Stimulated activated CD4-positive, alpha-beta T cell treated with anti-CD3 and anti-CD28 coated beads, Interleukin-1b, Interleukin-23, amount 100 ng/mL, for 24 hours (primary cell): ENCODE data around the gene SRD5A1.

Experiments
- DNase-seq, 4 experiments: peaks; one replicate each; pipeline ENCODE4 v3.0.0-alpha.2; 2020; ENCODE audit warnings: low read depth in 4 of 4, low spot score in 1 of 4

SRD5A1 gene

DNA sequence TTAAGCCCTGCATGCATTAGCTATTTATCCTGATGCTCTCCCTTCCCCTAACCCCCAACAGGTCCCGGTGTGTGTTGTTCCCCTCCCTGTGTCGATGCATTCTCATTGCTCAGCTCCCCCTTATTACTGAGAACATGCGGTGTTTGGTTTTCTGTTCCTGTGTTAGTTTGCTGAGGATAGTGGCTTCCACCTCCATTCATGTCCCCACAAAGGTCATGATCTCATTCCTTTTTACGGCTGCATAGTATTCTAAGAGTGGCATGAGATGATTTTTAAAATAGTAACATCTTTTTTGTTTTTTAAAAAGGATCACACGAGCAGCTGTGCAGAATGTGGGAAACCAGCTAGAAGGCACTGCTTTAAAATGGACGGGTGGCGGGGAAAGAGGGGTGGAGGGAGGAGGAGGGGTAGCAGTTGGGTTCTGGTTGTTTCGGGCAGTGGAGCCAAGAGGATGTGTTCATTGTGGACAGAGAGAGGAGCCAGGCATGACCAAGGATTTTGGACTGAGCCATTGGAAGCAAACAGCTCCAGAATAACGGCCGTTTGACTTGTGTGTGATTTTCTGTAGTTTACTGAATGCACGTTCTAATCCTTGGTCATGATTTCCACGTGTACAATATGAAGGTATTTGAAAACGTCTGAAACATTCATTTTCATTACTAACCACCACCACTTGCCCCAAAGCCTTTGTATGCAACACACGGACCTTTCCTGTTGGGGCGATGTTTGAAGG lies 78.3 kb downstream of the SRD5A1 start:
- no peak for DNase-seq

DNA sequence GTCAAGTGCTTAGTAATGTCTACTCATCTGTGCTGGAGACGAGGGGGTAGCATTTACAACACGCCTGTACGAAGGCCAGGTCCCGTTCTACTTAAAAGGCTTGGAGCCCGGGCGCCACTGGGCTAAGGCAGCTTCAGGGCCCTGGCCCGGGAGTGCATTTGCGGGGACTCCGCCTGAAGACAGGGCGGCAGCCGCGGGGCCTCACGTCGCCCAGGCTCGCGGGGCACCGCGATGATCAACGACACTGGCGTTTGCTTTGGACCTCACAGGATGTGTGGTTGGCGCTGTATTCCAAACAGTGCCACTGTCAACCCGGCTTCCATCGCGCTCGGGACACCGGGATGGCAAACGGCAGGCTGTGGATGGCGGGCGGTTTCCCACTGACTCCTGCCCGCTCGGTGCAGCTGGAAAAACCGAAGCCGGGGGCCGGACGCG lies 78.9 kb downstream of the SRD5A1 start:
- DNase-seq = peak in 2 of 4 experiments; percentile 28 to 29

DNA sequence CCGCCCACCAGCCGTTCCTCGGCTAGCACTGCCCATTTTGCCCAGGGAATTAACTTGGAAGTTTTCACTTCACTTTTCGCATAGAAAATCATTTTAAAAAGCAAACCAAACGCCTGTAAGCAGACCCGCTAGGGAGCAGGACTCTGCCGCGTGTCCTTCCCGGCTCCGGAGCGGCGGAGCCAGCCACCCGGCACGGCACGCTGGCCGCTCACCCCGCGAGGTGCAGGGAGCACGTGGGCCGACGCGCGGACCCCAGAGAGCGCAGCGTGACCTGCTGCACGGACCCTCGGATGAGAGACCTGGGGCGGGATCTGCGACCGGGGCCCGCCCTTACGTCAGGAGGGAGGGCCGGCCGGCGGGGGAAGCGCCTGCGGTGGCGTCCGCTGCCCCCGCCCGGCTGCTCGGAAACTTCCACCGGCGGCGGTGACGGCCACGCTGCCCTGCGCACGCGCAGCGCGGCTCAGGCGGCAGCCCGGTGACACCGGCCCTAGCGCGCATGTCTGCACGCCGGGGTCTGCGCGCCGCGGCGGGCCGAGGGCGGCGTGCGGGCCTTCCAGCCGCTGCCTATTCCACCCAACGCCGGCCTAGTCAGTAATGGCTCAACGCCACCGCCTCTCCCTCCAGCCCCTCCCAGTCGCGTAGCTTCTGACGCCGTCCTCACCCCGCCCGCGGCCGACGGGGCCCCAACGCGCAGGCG lies 79.5 kb downstream of the SRD5A1 start:
- DNase-seq = peak; percentile 88 to 96 (median 91)

DNA sequence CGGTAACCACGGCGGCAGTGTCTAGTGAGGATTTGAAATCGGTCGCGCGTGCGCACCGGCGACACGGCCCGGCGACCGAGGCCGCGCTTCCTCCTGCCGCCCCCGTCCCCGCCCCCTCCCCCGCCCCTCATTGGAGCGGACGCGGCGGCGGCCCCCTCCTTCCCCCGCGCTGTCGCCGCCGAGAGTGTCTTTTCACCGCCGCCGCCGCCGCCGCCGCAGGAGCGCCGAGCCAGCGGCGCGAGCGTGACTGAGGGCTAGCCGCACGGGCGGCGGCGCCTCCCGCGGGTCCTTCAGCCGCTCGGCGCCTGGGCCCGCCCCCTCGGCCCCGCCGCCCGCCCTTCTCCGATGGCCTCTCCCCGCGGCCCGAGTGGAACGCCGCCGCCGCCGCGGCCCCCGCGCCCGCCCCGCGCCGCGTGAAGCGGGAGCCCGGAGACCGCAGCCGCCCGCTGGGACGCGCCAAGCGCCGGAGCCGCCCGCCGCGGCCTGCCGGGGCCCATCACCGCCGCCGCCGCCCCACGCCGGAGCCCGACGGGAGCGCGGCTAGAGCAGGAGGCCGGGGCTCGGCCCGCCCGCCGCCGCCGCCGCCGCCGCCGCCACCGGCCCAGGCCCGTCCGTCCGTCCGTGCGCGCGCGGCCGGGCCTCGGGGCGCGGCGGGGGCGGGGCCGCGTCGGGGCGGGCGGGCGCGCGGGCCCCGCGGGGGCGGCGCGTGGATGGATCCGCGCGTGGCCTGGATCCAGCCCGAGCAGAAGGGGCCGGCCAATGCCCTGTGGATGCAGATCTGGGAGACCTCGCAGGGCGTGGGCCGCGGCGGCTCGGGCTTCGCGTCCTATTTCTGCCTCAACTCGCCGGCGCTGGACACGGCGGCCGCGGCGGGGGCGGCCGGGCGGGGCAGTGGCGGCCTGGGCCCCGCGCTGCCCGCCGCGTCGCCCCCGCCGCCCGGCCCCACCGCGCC lies 80.3 kb downstream of the SRD5A1 start, which contains the start of gene TENT4A:
TSS of gene TENT4A (plus strand) at position 159 of the 952 bp plus-strand sequence. CDS start at position 711, 552 bp downstream.
- no peak for DNase-seq

DNA sequence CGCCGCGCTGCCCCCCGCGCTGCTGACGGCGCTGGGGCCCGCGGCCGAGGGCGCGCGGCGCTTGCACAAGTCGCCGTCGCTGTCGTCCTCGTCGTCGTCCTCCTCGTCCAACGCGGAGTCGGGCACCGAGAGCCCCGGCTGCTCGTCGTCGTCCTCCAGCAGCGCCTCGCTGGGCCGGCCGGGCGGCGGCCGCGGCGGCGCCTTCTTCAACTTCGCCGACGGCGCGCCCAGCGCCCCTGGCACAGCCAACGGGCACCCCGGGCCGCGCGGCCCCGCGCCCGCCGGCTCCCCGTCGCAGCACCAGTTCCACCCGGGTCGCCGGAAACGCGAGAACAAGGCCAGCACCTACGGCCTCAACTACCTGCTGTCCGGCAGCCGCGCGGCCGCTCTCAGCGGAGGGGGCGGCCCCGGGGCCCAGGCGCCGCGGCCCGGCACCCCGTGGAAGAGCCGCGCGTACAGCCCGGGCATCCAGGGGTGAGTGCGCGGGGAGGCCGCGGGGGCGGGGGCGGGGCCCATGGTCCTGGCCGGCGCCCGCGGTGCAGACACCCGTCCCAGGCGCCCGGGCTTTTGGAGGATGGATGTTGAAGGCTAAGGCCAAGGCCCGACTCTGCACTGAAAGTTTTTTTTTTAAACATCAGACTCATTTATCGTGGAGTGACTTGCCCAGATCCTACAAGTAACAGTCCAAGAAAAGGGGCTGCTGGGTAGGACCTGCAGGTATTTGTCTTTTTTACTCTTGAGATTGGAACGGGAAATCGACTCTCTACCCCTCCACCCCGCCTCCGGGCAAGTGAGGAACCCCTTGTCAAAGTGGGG lies 81.2 kb downstream of the SRD5A1 start:
- no peak for DNase-seq

DNA sequence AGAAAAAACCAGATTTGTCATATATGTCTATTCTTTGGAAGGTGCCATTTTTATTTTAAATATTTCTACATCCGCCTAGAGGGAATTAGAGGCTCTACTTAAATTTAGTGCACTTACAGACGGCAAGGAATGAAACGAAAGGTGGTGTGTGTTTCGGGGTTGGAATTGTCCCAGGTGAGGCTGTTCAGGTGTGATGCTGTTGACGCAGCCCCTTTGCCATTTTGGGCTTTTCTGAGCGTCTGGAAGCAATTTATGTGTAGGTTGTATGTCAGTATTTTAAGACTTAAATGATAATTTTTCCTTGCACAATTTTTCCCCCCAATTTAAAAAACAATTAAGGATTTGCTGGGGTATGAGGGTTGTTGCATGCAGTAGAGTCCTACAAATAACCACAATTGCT lies 82.0 kb downstream of the SRD5A1 start:
- no peak for DNase-seq

DNA sequence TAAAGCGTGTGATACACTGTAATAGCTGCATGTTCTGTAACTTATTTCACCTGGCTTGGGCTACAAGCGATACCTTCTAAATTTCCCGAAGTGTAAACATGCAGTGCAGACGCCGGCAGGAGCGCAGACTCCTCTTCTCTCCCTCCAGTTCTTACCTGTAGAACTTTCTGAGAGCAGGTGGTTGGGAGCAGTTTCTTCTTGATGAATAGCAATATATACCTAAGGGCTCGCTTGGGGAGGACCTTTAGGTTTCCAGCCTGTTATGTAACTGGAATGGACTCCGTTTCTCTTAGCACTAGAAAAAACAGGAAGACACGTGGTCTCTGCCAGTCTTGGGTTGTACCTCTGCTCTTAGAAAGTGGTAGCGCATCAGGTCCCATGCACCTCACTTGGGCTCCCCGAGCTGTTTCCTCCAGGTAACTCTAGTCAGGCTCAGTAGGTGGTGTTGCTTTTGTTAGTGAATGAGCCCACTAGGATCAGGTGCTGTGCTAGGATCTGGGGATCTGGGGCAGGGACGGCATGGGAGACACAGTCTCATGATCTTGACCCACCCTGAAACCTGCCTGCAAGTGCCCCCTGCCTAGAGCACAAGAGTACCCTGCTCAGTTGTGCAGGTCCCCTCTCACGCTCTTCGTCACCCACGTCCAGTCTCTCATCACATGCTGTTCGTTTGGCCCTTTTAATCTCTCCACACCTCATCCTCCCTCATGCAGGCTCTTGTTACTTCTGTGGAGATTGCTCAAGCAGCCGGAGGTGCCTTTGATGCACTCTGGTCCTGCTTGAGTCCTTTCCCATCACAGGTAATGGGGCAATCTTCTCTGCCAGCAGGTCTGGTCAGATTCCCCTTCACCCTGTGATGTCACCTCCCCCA lies 82.8 kb downstream of the SRD5A1 start:
- no peak for DNase-seq

DNA sequence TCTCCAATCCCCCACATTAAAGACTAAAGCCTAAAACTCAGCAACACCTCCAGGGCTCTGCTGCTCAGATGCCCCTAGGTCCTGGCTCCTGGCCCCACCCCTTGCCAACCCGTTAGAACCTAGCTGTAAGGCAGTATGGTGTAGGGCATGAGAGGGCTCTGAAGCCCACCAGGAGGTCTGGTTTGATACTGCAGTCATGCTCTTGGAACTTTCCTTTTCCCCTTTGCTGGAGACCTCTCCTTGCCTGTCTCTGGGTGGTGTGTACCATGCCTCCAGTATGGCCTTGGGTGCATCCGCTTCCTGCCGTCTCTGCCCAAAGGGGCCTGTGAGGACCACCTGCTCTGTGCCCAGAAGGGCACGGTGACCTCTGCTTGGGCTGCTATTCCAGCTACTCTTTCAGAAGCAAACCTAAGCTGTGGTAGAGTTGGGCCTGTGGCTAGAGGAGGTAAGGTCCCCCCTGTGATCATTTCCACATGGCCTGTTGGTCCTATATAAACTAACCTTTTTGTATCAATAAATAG lies 83.4 kb downstream of the SRD5A1 start:
- no peak for DNase-seq

DNA sequence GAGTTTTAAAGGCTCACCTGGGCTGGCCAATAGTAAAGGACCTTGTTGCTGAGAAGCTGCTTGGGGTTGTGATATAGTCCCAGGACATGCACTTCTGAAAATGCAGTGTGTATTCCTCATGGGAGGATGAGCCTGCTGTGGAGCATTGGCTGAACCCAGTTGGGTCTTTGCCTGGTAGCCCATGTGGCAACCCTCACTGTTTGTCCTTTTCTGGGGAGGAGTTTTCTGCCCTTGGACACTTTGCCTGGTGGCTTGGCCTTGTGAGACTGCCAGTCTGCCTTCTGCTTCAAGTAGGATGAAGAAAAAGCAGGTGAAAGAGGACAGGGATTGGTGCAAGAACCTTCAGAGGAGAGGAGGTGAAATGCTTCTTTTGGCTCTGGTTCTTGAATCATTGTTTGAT lies 84.0 kb downstream of the SRD5A1 start:
- no peak for DNase-seq

DNA sequence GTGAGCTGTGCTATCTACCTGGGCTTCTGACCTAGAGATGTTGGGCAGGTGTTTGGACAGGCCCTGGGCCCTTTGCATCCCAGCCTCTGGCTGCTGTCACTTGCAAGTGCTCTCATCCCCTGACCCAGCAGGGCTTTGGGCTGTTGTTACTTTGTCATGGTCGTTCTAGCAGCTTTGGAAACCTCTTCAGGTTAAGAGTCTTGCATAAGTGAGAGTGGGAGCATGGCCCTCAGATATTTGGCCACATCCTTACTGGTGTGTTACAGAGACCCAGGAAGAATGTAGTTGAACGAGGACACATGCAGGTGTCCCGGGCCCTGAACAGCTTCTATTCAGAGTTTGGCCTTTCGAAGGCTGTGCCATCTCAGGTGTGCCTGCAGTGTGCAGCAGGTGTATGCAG lies 84.4 kb downstream of the SRD5A1 start:
- no peak for DNase-seq

DNA sequence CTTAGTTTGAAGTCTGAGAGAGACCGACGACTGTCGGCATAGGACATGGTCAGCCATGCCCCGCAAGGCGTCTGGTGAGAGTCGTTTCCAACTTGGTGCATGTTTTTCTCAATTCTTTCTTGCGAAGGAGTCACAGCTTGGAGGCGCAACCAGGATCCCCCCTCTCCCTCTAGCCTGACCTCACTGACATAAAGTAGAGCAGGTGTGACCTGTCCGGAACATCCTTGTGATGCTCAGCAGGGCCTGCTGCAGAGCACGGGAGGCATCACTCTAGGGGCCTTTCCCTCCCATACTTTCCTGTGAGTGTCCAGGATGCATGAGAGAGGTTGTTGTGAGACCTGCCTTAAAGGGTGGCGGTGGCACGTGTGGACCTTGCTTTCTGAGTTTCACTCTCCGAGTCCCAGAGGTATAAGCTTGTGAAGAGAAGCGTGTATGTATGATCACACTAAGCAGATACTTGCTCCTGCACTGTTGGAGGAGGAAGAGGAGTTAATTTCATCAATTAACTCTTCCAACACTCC lies 85.0 kb downstream of the SRD5A1 start:
- no peak for DNase-seq

DNA sequence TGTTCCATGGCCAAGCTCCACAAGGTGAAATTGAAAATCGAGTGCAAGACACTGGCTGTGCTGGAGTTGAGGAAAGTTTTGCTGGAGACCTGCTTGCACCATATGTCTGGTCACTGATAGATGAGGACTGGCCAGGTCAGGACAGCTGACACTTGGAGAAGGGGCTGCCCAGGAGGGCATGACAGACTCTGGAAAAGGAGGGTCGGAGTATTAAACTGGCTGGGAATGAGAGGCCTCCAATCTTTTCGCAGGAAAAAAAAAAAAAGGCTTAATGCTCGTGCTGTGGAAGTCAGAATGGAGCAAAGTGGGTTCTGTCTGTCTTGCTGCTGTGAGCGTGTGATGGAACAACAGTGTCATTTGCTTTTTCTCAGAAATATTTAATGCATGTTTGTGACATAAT lies 85.5 kb downstream of the SRD5A1 start:
- no peak for DNase-seq

DNA sequence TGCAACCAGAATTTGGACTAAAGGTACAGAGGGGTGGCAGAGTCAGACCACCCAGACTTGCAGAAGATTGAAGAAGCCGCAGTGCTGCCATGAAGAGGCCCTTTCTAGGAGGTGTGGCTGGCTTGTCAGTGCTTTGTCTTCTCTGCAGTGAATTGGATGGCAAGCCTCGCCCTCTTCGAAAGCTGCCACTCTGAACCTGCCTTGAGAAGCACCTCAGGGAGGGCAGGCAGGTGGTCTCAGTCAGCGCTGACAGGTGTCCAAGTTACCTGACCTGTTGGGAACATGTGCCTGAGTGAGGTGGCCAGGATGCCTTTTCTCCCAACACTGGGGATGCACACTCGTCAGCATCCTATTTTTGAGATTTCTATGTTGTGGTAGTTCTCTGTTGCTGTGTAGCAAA lies 86.2 kb downstream of the SRD5A1 start:
- DNase-seq = no peak

DNA sequence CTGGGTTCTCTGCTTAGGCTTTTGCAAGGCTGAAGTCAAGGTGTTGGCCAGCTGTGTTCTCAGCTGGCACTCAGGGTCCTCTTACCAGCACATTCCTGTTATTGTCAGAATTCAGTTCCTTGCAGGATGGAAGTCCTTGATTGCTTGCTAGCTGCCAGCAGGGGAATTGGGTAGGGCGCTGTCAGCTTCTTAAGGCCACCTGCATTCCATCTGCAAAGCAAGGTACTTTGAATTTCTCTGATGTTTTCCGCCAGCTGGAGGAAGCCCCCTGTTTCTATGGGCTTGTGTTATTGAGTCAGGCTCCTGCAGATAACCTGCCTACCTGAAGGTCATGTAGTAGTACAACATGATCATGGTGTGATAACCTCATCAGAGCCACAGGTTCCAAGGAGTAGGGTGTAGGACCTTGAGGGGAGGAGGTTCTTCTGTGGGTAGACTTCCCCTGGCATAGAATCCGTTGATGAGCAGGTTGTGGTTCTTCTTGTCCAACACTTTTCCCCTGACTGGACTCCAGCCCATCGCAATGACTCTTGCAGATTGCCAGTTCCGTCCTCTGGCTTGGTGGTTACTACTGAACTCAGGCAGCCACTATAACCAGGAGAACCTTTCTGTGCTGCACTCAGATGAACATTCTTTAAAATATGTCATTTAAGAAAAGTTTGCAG lies 86.8 kb downstream of the SRD5A1 start:
- DNase-seq = no peak

DNA sequence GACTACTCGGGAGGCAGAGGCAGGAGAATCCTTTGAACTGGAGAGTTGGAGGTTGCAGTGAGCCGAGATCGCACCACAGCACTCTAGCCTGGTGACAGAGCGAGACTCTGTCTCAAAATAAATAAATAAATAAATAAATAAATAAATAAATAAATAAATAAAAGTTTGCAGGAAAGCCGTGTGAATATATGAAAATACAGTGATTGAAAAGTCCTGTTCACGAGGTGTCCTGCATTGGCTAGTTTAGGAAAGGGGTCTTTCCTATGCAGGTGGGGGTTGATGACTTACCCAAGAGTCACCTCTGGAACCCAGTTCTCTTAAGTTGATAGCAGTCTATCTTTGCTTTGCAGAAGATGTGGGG lies 87.3 kb downstream of the SRD5A1 start:
- no peak for DNase-seq

DNA sequence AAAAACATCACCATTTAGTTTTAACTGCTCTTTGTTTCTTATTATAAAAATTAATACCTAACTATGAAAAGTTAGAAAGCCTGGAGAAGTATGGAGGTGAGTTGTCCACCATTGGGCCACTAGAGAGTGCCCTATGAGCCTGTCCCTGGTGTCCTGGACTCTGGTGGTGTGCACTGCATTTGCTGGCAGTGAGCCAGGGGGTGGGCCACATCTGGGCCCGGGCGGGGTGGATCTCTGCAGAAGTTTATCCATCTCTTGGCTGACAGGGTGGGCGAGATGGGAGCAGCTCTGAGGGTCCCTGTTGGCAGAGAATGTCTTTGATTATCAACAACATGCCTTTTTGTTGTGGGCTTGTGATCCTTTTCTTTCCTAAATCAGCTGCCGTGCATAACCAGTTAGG lies 88.2 kb downstream of the SRD5A1 start:
- DNase-seq = no peak

DNA sequence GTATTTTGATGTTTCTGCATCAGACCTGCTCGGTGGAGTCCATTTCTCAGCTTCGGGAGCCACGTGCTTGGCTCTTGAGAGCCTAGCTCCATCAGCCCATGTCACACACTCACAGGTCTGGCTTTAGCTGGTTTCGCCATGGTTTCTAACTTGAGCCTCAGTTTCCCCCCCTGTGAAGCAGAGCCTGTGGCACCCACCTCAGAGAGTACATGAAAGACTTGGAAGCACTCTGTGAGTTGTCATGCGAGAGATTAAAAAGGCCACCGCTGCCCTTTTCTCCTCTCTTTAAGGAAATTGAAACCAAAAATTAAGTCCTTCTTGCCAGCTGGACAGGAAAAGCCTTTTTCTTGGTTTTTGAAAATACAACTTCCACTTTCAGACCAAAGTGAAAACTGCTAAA lies 88.8 kb downstream of the SRD5A1 start:
- no peak for DNase-seq

DNA sequence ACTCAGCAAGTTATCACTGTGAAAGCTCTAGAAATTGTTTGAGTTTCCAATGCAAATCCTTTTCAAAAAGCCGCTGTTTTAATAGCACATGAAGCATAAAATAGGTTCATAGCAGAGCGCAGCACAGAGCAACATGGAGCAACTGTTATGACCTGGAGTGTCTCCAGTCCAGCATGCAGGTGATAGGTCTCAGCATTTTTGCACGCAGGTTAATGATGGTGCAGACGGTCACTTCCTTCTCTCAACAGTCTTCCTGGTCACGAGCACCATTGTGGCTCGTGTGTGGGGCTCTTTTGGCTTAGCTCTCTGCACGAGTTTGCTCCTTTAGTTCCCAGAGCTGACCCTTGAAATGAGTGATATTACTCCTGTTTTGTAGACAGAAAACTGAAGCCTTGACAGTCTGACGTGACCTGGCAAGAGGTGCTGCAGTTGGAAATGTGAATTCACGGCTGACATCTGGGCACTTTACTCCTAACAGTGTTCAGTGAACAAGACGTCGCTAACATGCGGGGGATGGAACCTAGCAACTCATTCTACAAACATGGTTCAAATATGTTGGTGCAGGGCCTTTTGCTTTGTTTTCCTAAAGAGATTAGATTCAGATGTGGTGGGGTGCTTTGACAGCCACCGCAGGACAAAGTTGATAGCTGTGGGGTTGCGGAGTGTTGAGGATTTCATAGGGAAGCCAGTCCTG lies 90.0 kb downstream of the SRD5A1 start:
- no peak for DNase-seq
